Lower lobe of right lung (tissue), 2 donors: ENCODE results near the gene SLC25A53. TPM values are rescaled to one million over a fixed set of nuclear protein-coding genes. Genes with fewer than 3 reads are reported as not detected.

Experiments
- ATAC-seq, 2 donors: fragments of 200-7000 bp; cut with Tn5 transposase; one replicate each; pipeline ENCODE4 v1.9.1; 2020 to 2022; ENCODE audit warnings: mild to moderate bottlenecking in 2 of 2, moderate library complexity in 2 of 2
- DNase-seq: peaks from one replicate; pipeline ENCODE4 v3.0.0-alpha.2; 2020
- H3K27ac ChIP-seq: fragments of 200-600 bp; one replicate; pipeline ENCODE4 v1.8.0; 2022
- H3K27me3 ChIP-seq: fragments of 200-600 bp; one replicate; pipeline ENCODE4 v1.8.0; 2022; ENCODE audit warnings: low read depth
- H3K36me3 ChIP-seq: fragments of 200-600 bp; one replicate; pipeline ENCODE4 v1.8.0; 2022; ENCODE audit warnings: mild to moderate bottlenecking
- H3K4me1 ChIP-seq: fragments of 200-600 bp; one replicate; pipeline ENCODE4 v1.8.0; 2022
- H3K4me3 ChIP-seq: fragments of 200-600 bp; one replicate; pipeline ENCODE4 v1.8.0; 2022; ENCODE audit warnings: mild to moderate bottlenecking
- H3K9me3 ChIP-seq: fragments of 200-600 bp; one replicate; pipeline ENCODE4 v1.8.0; 2022
- CTCF ChIP-seq: fragments of 200-600 bp; IDR thresholded peaks from one replicate; pipeline ENCODE4 v1.8.0; 2022; ENCODE audit warnings: antibody characterized with exemption, mild to moderate bottlenecking
- intact Hi-C: fragments of 100-400 bp; cut with DNase I; formaldehyde crosslinking; loops from one replicate; pipeline ENCODE4 v1.11.0; 2022
- total RNA-seq: library from RNA; stranded (reverse); fragmentation: NEBNext Ultra II Directional; extraction: Animal tissue kit (Norgen Biotek cat#: 25700); gene quantifications from one replicate; pipeline ENCODE4 v1.2.1, GENCODE V29; 2021
- donor health status: DM: no; HTN: yes; CAD: no; lungs with severe emphysema.

The SLC25A53 gene
- total RNA-seq, 1 donor from 2014 or later, result 13.4 TPM

- Histone ChIP-seq H3K9me3 (no peaks in the 10 kb centered on the region), H3K27me3 (no peaks in the 10 kb centered on the region), H3K27ac (no peak overlapping the region), H3K36me3 (no peaks in the 10 kb centered on the region), H3K4me3 (no peak overlapping the region), H3K4me1 (no peaks in the 10 kb centered on the region)
- no peak for TF ChIP-seq CTCF
- intact Hi-C loops, result no loop called here
- DNase-seq, result no peak
- ATAC-seq, result no peak
Observed at GRCh38 chrX:104098919-104099318, 57.9 kb downstream of the SLC25A53 start.

GRCh38 chrX:104098151-104098808, 58.5 kb downstream of the SLC25A53 start:
- peak; percentile 67 to 76 for ATAC-seq
- no peaks in the 10 kb centered on the region for H3K27me3 ChIP-seq
- DNase-seq, result no peak
- H3K4me1 ChIP-seq, result no peaks in the 10 kb centered on the region
- H3K27ac ChIP-seq, result no peak overlapping the region
- peak; percentile 56 for TF ChIP-seq CTCF
- no peaks in the 10 kb centered on the region for H3K36me3 ChIP-seq
- H3K9me3 ChIP-seq, result no peaks in the 10 kb centered on the region
- no peak overlapping the region for H3K4me3 ChIP-seq
- intact Hi-C loops, result no loop called here

GRCh38 chrX:104085919-104086318, 70.9 kb downstream of the SLC25A53 start:
- no peak for ATAC-seq
- Histone ChIP-seq H3K4me1 (no peaks in the 10 kb centered on the region), H3K27ac (no peak overlapping the region), H3K4me3 (no peak overlapping the region), H3K9me3 (no peaks in the 10 kb centered on the region), H3K36me3 (no peaks in the 10 kb centered on the region), H3K27me3 (no peaks in the 10 kb centered on the region)
- intact Hi-C loops, result no loop called here
- DNase-seq, result no peak
- no peak for TF ChIP-seq CTCF

GRCh38 chrX:104085477-104085876, 71.3 kb downstream of the SLC25A53 start:
- ATAC-seq, result no peak
- no peaks in the 10 kb centered on the region for H3K36me3 ChIP-seq
- H3K27ac ChIP-seq, result no peak overlapping the region
- H3K9me3 ChIP-seq, result no peaks in the 10 kb centered on the region
- intact Hi-C loops, result no loop called here
- DNase-seq, result no peak
- H3K27me3 ChIP-seq, result no peaks in the 10 kb centered on the region
- no peak overlapping the region for H3K4me3 ChIP-seq
- no peak for TF ChIP-seq CTCF
- H3K4me1 ChIP-seq, result no peaks in the 10 kb centered on the region

- no peak for TF ChIP-seq CTCF
- H3K27me3 ChIP-seq, result no peaks in the 10 kb centered on the region
- ATAC-seq (no peak), DNase-seq (no peak)
- H3K4me3 ChIP-seq, result no peak overlapping the region
- intact Hi-C loops, result no loop called here
- H3K36me3 ChIP-seq, result no peaks in the 10 kb centered on the region
- H3K4me1 ChIP-seq, result no peaks in the 10 kb centered on the region
- H3K27ac ChIP-seq, result no peak overlapping the region
- H3K9me3 ChIP-seq, result no peaks in the 10 kb centered on the region
Observed at GRCh38 chrX:104084534-104085277, 72.1 kb downstream of the SLC25A53 start.
